Skin of body (tissue), 2 donors: ENCODE data around the gene MYO10. TPM values are rescaled to one million over a fixed set of nuclear protein-coding genes. Genes with fewer than 3 reads are reported as not detected.
"Not testable (repeated sequence)": the region's sequence is repeated elsewhere in the genome, so short reads cannot be mapped to it uniquely, and the experiment has no call there.

Experiments
- DNase-seq: peaks from one replicate; lab custom pipeline; 2025; lab: John Stamatoyannopoulos, UW
- total RNA-seq: library from RNA; depleted of rRNA; stranded (reverse); fragments of >200 nt; gene quantifications from one replicate; pipeline ENCODE4 v1.2.3, GENCODE V29; 2014

MYO10 gene
- total RNA-seq, 1 donor from 2014 or later: 40.1 TPM

- no peak for DNase-seq
Observed at GRCh38 chr5:16679190-16679589, 256.9 kb downstream of the MYO10 start.

DNA sequence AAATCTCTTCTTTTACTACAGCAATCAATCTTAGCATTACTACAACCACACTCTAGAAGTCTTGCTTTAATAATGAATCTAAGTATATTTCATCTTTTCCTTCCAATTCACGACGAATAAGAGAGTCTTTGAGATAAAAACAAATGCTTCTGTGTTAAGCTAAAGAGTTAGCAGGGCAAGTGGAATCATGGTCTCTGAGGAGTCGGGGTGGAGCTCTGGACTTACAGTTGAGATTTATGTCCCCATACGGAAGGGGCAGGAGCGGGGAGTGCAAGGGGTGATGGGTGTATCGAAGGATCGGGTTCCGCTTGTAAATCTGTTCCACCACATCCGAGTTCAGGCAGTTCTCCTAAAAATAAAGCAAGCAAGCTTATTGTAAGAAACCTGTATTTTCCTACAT, 260.3 kb downstream of the MYO10 start:
- peak; percentile 4 for DNase-seq

GRCh38 chr5:16674750-16675149, 261.3 kb downstream of the MYO10 start:
- DNase-seq: no peak

GRCh38 chr5:16673241-16674201, 262.6 kb downstream of the MYO10 start:
- no peak for DNase-seq

- no peak for DNase-seq
Observed at GRCh38 chr5:16671208-16671607, 264.9 kb downstream of the MYO10 start.

GRCh38 chr5:16669776-16670175, 266.3 kb downstream of the MYO10 start:
- peak; percentile 13 for DNase-seq

GRCh38 chr5:16668631-16669030, 267.5 kb downstream of the MYO10 start:
- no peak for DNase-seq

DNA sequence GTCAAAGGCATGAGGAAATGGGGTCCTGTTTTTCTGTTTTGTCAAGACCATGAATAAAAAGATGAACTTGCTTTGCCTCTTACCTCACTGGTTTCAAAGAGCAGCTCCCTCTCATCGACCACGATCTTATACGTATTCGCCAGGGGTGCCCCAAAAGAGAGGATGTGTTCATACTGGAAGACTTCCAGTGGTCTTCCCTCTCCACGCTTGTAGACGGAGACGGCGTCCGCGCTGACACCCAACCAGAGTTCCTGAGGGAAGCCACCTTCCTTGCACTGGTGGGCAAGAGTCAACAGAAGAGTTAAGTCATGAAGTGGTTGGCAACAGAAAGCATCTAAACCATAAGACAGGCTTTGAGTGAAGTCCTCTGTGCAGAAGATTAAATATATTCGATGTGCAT, 267.9 kb downstream of the MYO10 start:
- DNase-seq: no peak

- DNase-seq: no peak
Observed at GRCh38 chr5:16666883-16667398, 269.1 kb downstream of the MYO10 start.

DNA sequence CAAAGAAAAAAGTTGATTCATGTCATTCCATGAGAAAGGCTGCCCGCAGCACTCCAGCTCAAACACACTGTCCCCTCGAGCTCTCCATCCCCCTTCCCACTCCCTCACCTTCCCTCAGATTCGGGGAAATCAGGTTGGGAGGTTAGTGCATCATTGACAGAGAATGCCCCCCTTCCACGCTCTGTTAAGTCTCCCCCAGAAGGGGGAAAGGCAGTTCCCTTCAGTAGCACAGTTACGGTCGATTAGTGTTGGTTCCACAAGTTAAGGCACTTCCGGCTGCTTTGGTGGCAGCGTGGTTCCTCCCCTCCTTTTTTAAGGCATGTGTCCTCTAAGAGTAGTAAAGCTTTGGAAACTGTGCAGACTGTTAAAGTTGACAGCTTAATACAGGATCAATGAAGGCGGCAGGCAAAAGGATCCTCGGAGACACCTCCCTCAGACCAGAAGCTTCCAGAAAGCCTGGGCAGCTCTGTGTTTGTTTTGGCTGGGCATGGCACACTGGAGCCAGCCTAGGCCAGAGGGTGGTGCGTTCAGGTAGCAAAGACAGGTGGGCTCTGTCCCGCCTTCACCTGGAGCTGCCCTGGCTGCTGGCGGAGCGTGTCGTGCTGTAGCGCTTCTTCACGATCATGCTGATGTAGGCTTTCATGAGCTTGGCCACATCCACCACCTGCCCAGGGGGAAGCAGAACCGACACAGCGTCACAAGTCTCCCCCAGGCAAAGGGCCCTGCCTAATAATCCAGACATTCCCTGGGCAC, 269.8 kb downstream of the MYO10 start:
- DNase-seq: no peak

GRCh38 chr5:16665601-16666000, 270.5 kb downstream of the MYO10 start:
- no peak for DNase-seq

- no peak for DNase-seq
Observed at GRCh38 chr5:16664368-16664767, 271.7 kb downstream of the MYO10 start.

DNA sequence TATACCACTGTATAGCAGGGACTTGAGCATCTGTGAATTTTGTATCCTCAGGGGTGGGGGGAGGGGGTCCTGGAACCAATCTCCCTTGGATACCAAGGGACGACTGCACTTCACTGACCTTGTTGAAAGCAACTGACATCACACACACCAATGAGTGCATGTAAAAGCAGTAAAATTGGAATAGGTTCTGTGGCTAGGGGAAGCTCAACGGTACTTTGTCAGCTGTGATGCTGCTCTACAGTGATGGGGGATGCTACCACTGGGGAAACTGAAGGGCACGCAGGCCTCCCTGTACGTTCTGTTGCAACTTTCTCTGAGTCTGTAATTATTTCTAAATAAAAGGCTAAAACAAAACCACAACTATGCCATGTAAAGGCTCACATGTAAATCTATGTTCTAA, 272.2 kb downstream of the MYO10 start:
- no peak for DNase-seq

DNA sequence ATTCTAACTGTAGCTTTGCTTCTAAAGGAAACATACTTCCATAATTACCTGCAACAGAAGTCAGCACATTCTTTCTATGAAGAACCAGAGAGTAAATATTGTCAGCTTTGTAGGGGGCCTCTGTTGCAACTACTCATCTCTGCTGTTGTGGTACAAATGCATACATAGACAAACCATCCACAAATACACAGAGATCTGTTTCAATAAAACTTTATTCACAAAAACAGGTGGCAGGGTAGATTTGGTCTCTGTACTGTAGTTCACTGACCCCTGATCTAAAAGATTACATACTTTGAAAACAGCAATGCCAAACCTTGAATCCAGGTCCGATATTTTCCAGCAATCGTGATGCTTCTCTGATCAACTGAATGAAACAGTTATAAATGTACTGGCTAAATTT, 274.4 kb downstream of the MYO10 start:
- DNase-seq: no peak

DNA sequence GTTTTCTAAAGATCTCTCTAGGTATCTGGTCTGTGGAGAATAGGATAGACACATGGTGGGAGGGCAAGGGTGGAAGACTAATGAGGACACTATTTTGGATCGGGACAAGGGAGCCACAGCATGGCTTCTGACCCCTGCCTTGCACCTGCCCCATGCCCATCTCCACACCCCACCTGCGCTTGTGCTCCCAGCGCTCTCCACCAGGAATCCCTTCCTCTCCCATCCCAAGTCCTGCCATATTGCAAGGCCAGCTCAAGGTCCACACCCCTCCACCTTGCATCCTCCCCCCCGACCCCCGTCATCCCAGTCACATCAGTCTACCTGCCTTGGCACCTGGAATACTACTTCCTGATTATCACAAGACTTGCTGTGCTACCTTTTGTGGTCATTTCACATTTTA, 275.1 kb downstream of the MYO10 start:
- no peak for DNase-seq

- no peak for DNase-seq
Observed at GRCh38 chr5:16659536-16659935, 276.6 kb downstream of the MYO10 start.

DNA sequence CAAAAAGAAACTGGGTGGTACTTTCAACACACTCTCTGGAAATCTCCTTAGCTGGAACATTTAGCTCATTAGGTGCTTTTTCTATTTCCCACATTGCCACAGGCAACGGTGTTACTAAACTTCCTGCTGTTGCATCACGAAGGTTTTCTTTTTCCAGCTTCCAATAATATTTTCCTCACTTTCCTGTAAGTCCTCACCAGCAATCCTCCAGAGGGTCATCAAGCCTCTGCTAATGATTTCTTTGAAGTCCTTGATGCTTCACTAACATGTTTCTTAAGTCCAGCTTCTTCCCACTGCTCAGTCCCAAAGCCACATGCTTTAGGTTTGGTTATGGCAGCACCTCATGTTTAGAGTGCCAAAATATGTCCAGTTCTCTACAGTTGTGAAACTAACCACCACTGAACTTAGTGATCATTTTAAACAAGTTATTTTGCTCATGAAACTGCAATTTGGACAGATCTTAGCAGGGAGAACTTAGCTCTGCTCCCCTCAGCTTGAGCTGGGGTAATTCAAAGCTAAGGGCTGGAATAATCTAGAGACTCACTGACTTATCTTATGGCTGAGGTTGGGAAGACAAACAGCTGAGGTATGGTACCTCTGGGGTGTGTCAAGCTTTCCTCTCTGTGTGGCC, 279.4 kb downstream of the MYO10 start:
- DNase-seq: no peak

GRCh38 chr5:16654647-16655334, 281.3 kb downstream of the MYO10 start:
- DNase-seq: no peak

DNA sequence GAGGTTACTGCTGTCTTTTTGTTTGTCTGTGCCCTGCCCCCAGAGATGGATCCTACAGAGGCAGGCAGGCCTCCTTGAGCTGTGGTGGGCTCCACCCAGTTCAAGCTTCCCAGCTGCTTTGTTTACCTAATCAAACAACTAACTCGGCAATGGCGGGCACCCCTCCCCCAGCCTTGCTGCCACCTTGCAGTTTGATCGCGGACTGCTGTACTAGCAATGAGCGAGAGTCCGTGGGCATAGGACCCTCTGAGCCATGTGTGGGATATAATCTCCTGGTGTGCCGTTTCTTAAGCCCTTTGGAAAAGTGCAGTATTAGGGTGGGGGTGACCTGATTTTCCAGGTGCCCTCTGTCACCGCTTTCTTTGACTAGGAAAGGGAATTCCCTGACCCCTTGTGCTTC, 287.3 kb downstream of the MYO10 start:
- not testable (repeated sequence) for DNase-seq

GRCh38 chr5:16644301-16644889, 291.7 kb downstream of the MYO10 start:
- DNase-seq: no peak

GRCh38 chr5:16642867-16643266, 293.2 kb downstream of the MYO10 start:
- peak; percentile 49 for DNase-seq
